Measurements from ENCODE around the gene TRMT5. TPM values are rescaled to one million over a fixed set of nuclear protein-coding genes. Genes with fewer than 3 reads are reported as not detected.

The TRMT5 gene
- polyA plus RNA-seq (2013, experiment 1 of 2), result 18.0 TPM
- polyA plus RNA-seq (2013, experiment 2 of 2), result 17.0 TPM

DNA sequence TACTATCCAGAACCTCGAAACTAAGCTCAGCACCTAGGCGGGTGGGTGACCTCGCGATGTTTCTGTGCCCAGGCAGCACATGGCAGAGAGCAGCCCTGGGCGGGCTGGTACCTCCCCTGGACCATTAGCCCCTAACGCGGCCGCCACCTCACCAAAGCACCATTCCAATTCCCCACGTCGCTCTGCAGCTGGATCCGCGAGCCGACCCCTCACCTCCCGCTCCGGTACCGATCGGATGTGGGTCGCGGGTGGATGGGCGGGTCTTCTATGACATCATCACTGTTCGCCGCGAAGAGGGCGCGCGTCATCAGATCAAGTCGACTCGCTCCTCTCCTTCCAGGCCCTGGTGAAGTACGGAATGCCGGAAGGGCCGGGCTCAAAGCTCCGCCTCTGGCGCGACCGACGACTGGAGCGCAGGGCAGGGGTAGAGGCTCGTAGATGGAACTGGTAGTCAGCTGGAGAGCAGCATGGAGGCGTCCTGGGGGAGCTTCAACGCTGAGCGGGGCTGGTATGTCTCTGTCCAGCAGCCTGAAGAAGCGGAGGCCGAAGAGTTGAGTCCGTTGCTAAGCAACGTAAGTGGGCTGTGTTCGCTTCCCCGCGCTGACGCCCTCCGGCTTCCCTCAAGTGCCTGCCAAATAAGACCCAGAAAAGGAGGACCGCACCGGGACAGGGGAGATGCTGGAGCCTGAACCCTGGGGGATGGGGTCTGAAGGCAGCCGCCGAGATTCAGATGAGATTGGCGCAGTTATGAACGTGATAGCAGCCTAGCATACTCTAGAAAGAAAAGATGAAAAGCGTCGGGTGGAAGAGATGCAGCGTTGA lies at the start of gene TRMT5, which contains the start of gene SLC38A6:
Gene TRMT5 (minus strand): TSS at position 269 of the 822 bp plus-strand sequence. CDS start 106 bp downstream, at position 163.
Gene SLC38A6 (plus strand): TSS at position 435 of the 822 bp plus-strand sequence. CDS start 33 bp downstream, at position 468.
- peaks cover 2% of the 10 kb centered on the region for H3K4me1 ChIP-seq (ENCODE audit: control insufficient read depth, low read depth, low read length)
- peak; percentile 98 for DNase-seq
- no peak within 1 kb of the TSS for H2AK5ac ChIP-seq (ENCODE audit: low read length)
- no peaks in the 10 kb centered on the region for H3K36me3 ChIP-seq (ENCODE audit: control insufficient read depth, insufficient read depth, low read length)
- H3K4ac ChIP-seq (ENCODE audit: low read depth, low read length), result peak within 1 kb of the TSS; percentile 41
- H3K18ac ChIP-seq (ENCODE audit: low read length), result peak within 1 kb of the TSS; percentile 22
- no peak within 1 kb of the TSS for H4K5ac ChIP-seq (ENCODE audit: low read length)
- WGBS (ENCODE audit: extremely low coverage, insufficient coverage, low lambda C conversion rate), result no CpG with 5 or more reads among the region's 59 CpGs
- no peak within 1 kb of the TSS for H2BK15ac ChIP-seq (replicated peaks; ENCODE audit: low read depth)
- peaks cover 3% of the 10 kb centered on the region for H3K79me2 ChIP-seq (ENCODE audit: control insufficient read depth, insufficient read depth, low read length)
- peak within 1 kb of the TSS; percentile 93 for H3K56ac ChIP-seq (ENCODE audit: low read length)
- H4K8ac ChIP-seq (ENCODE audit: low read depth, low read length), result no peak within 1 kb of the TSS
- H3K27me3 ChIP-seq (ENCODE audit: insufficient read depth, low read length, poor library complexity), result no peaks in the 10 kb centered on the region
- no peak within 1 kb of the TSS for H2BK5ac ChIP-seq (ENCODE audit: low read length)
- H2BK120ac ChIP-seq (ENCODE audit: low read depth, low read length), result no peak within 1 kb of the TSS
- peak within 1 kb of the TSS; percentile 90 for H3K4me3 ChIP-seq (ENCODE audit: low read length)
- H3K27ac ChIP-seq (ENCODE audit: low read depth, low read length), result peak within 1 kb of the TSS; percentile 21
- peaks cover 2% of the 10 kb centered on the region for H3K79me1 ChIP-seq (ENCODE audit: low read length)
- H3K23ac ChIP-seq (ENCODE audit: low read length), result no peak within 1 kb of the TSS
- peak within 1 kb of the TSS; percentile 89 for H3K9ac ChIP-seq (ENCODE audit: low read length)
- peak within 1 kb of the TSS; percentile 76 for H3K4me2 ChIP-seq (ENCODE audit: low read length)

DNA sequence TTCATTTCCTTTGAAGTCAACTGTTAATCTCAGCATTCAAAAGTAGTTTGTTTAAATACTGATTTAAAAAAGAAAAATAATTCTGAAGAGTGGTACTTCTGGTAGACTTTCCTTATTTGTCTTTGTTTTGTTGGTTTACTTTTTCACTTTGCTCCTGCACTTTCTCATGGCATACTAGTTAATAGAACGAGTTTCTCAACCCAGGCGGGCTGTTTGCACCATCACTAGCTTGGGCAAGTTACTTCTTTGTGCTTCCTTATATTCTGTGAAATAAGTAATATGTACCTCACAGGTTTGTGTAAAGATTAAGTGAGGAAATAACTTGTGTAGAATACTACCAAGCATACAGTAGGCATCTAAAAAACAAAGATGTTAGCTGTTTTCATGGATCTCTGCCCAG lies 45.6 kb upstream of the TRMT5 start:
- H3K18ac ChIP-seq (ENCODE audit: low read length), result no peak overlapping the region
- no peak overlapping the region for H2BK120ac ChIP-seq (ENCODE audit: low read depth, low read length)
- no peak overlapping the region for H3K27ac ChIP-seq (ENCODE audit: low read depth, low read length)
- H3K79me1 ChIP-seq (ENCODE audit: low read length), result no peaks in the 10 kb centered on the region
- H3K36me3 ChIP-seq (ENCODE audit: control insufficient read depth, insufficient read depth, low read length), result no peaks in the 10 kb centered on the region
- no peak overlapping the region for H3K4ac ChIP-seq (ENCODE audit: low read depth, low read length)
- H3K4me2 ChIP-seq (ENCODE audit: low read length), result no peak overlapping the region
- no peak overlapping the region for H4K5ac ChIP-seq (ENCODE audit: low read length)
- no peak overlapping the region for H3K4me3 ChIP-seq (ENCODE audit: low read length)
- no peak overlapping the region for H2AK5ac ChIP-seq (ENCODE audit: low read length)
- H3K27me3 ChIP-seq (ENCODE audit: insufficient read depth, low read length, poor library complexity), result no peaks in the 10 kb centered on the region
- H3K56ac ChIP-seq (ENCODE audit: low read length), result no peak overlapping the region
- no peak overlapping the region for H2BK5ac ChIP-seq (ENCODE audit: low read length)
- H3K79me2 ChIP-seq (ENCODE audit: control insufficient read depth, insufficient read depth, low read length), result no peaks in the 10 kb centered on the region
- H3K4me1 ChIP-seq (ENCODE audit: control insufficient read depth, low read depth, low read length), result no peaks in the 10 kb centered on the region
- DNase-seq, result no peak
- no peak overlapping the region for H2BK15ac ChIP-seq (replicated peaks; ENCODE audit: low read depth)
- H3K23ac ChIP-seq (ENCODE audit: low read length), result no peak overlapping the region
- no CpG with 5 or more reads among the region's 2 CpGs for WGBS (ENCODE audit: extremely low coverage, insufficient coverage, low lambda C conversion rate)
- H4K8ac ChIP-seq (ENCODE audit: low read depth, low read length), result no peak overlapping the region
- no peak overlapping the region for H3K9ac ChIP-seq (ENCODE audit: low read length)

- Histone ChIP-seq H3K9ac (ENCODE audit: low read length) (no peak overlapping the region), H3K79me1 (ENCODE audit: low read length) (no peaks in the 10 kb centered on the region), H3K4me3 (ENCODE audit: low read length) (no peak overlapping the region), H3K18ac (ENCODE audit: low read length) (no peak overlapping the region), H3K36me3 (ENCODE audit: control insufficient read depth, insufficient read depth, low read length) (no peaks in the 10 kb centered on the region), H3K23ac (ENCODE audit: low read length) (no peak overlapping the region), H3K27me3 (ENCODE audit: insufficient read depth, low read length, poor library complexity) (no peaks in the 10 kb centered on the region), H3K56ac (ENCODE audit: low read length) (no peak overlapping the region), H3K79me2 (ENCODE audit: control insufficient read depth, insufficient read depth, low read length) (no peaks in the 10 kb centered on the region), H3K4me2 (ENCODE audit: low read length) (no peak overlapping the region), H2BK5ac (ENCODE audit: low read length) (no peak overlapping the region), H2BK15ac (replicated peaks; ENCODE audit: low read depth) (no peak overlapping the region), H3K4me1 (ENCODE audit: control insufficient read depth, low read depth, low read length) (no peaks in the 10 kb centered on the region), H2AK5ac (ENCODE audit: low read length) (no peak overlapping the region), H2BK120ac (ENCODE audit: low read depth, low read length) (no peak overlapping the region), H3K27ac (ENCODE audit: low read depth, low read length) (no peak overlapping the region), H4K5ac (ENCODE audit: low read length) (no peak overlapping the region), H3K4ac (ENCODE audit: low read depth, low read length) (no peak overlapping the region), H4K8ac (ENCODE audit: low read depth, low read length) (no peak overlapping the region)
- no CpG with 5 or more reads among the region's 7 CpGs for WGBS (ENCODE audit: extremely low coverage, insufficient coverage, low lambda C conversion rate)
- DNase-seq, result peak; percentile 75
Observed at GRCh38 chr14:61025251-61026223, 44.7 kb upstream of the TRMT5 start.

DNA sequence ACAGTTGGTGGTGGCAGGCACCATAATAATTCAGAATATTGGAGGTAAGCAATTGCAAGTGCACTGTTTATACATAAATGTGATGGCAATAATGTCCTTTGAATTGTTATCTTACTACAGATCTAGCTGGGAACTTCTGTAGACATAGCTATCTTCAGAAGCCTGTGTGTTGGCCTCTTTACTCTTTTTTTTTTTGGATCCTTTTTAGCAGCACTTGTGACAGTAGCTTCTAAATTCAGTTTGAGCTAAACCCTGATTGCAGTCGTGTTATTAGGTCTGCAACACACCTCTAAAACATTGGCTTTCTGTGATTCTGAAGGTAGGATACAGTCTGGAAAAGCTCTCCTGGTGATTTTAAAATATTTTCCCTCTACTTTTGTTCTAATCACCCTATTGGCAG lies 38.7 kb upstream of the TRMT5 start:
- Histone ChIP-seq H3K4me1 (ENCODE audit: control insufficient read depth, low read depth, low read length) (no peaks in the 10 kb centered on the region), H3K27me3 (ENCODE audit: insufficient read depth, low read length, poor library complexity) (no peaks in the 10 kb centered on the region), H3K23ac (ENCODE audit: low read length) (no peak overlapping the region), H3K79me2 (ENCODE audit: control insufficient read depth, insufficient read depth, low read length) (no peaks in the 10 kb centered on the region), H3K27ac (ENCODE audit: low read depth, low read length) (no peak overlapping the region), H2AK5ac (ENCODE audit: low read length) (no peak overlapping the region), H3K4ac (ENCODE audit: low read depth, low read length) (no peak overlapping the region), H3K4me3 (ENCODE audit: low read length) (no peak overlapping the region), H3K36me3 (ENCODE audit: control insufficient read depth, insufficient read depth, low read length) (no peaks in the 10 kb centered on the region), H2BK5ac (ENCODE audit: low read length) (no peak overlapping the region), H2BK15ac (replicated peaks; ENCODE audit: low read depth) (no peak overlapping the region), H3K79me1 (ENCODE audit: low read length) (no peaks in the 10 kb centered on the region), H3K9ac (ENCODE audit: low read length) (no peak overlapping the region), H4K8ac (ENCODE audit: low read depth, low read length) (no peak overlapping the region), H3K4me2 (ENCODE audit: low read length) (no peak overlapping the region), H3K18ac (ENCODE audit: low read length) (no peak overlapping the region), H3K56ac (ENCODE audit: low read length) (no peak overlapping the region), H2BK120ac (ENCODE audit: low read depth, low read length) (no peak overlapping the region), H4K5ac (ENCODE audit: low read length) (no peak overlapping the region)
- no CpG with 5 or more reads among the region's 1 CpG for WGBS (ENCODE audit: extremely low coverage, insufficient coverage, low lambda C conversion rate)
- no peak for DNase-seq

DNA sequence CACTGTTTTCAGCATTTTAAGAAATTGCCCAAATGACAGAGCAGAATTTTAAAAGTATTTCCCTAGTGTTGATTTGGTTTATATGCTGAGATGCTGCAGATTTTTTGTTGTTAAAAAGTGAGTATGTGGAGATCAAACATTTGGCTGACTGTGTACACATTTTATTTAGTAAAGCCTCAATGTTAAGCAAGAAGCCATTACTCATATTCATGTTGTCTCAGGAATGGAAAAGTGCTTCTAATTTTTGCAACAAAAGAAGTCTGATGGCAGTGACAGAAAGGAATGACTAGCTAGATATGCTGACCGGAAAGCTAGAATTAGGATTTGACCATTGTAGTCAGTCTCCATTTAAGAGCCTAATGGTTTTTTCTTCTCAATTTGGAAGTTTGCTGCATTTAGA lies 22.7 kb upstream of the TRMT5 start:
- H3K79me2 ChIP-seq (ENCODE audit: control insufficient read depth, insufficient read depth, low read length), result no peaks in the 10 kb centered on the region
- no peak overlapping the region for H3K56ac ChIP-seq (ENCODE audit: low read length)
- no peak overlapping the region for H3K4ac ChIP-seq (ENCODE audit: low read depth, low read length)
- no peak overlapping the region for H3K27ac ChIP-seq (ENCODE audit: low read depth, low read length)
- H2BK15ac ChIP-seq (replicated peaks; ENCODE audit: low read depth), result no peak overlapping the region
- H3K27me3 ChIP-seq (ENCODE audit: insufficient read depth, low read length, poor library complexity), result no peaks in the 10 kb centered on the region
- H3K9ac ChIP-seq (ENCODE audit: low read length), result no peak overlapping the region
- H3K23ac ChIP-seq (ENCODE audit: low read length), result no peak overlapping the region
- H2BK120ac ChIP-seq (ENCODE audit: low read depth, low read length), result no peak overlapping the region
- no peak overlapping the region for H2BK5ac ChIP-seq (ENCODE audit: low read length)
- no peaks in the 10 kb centered on the region for H3K79me1 ChIP-seq (ENCODE audit: low read length)
- no peak overlapping the region for H2AK5ac ChIP-seq (ENCODE audit: low read length)
- H3K4me1 ChIP-seq (ENCODE audit: control insufficient read depth, low read depth, low read length), result no peaks in the 10 kb centered on the region
- H3K36me3 ChIP-seq (ENCODE audit: control insufficient read depth, insufficient read depth, low read length), result no peaks in the 10 kb centered on the region
- WGBS (ENCODE audit: extremely low coverage, insufficient coverage, low lambda C conversion rate), result no CpG with 5 or more reads among the region's 1 CpG
- no peak overlapping the region for H3K4me2 ChIP-seq (ENCODE audit: low read length)
- no peak overlapping the region for H4K5ac ChIP-seq (ENCODE audit: low read length)
- H3K18ac ChIP-seq (ENCODE audit: low read length), result no peak overlapping the region
- H3K4me3 ChIP-seq (ENCODE audit: low read length), result no peak overlapping the region
- no peak overlapping the region for H4K8ac ChIP-seq (ENCODE audit: low read depth, low read length)
- no peak for DNase-seq
